ENCODE data around the gene ZNF362.

The ZNF362 gene

DNA sequence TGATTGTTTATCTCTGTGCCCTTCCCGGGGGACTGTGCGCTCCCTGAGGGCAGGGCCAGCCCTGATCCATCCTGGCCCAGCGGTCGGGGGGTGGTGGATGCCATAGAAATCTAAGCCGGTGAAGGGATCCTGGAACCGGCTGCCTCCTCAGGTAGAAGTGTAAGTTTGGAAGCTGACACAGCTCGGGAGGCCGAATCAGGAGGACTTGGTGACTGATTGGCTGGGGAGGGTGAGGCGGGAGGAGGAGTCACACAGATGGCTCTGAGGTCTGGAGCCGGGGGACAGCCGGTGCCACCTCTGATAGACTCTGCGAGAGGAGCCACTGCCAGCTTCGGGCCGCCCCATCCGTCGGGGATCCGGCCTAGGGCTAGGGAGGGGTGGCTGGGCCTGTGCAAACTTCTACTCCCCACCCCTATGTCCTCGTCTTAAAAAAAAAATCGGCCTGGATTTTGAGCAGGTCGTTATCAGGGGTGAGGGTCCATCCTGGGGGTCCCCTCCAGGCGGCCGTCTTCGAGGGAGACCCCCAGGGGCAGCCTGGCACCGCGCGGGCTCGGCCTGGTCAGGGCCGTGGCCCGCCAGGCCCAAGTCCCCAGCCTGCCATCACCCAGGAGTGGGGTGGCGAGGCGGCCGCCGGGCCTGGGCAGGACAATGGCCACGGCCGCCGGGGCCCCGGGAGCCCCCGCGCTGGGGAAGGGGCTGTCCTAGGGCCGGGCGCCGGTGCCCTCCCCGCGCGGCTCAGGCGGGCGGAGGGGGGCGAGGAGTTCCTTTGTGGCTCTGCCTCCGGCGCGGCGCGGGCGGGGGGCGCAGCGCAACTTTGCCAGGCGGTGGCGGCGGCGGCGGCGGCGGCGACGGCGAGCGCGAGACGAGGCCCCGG is 708 bp upstream of the ZNF362 start (continued):
- no peak for TF ChIP-seq ZNF23 (tag by site-specific recombination; IDR thresholded peaks at IDR 0.05; ENCODE audit: borderline replicate concordance)
- TF ChIP-seq, protein P1, sequence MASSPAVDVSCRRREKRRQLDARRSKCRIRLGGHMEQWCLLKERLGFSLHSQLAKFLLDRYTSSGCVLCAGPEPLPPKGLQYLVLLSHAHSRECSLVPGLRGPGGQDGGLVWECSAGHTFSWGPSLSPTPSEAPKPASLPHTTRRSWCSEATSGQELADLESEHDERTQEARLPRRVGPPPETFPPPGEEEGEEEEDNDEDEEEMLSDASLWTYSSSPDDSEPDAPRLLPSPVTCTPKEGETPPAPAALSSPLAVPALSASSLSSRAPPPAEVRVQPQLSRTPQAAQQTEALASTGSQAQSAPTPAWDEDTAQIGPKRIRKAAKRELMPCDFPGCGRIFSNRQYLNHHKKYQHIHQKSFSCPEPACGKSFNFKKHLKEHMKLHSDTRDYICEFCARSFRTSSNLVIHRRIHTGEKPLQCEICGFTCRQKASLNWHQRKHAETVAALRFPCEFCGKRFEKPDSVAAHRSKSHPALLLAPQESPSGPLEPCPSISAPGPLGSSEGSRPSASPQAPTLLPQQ (tag by site-specific recombination; IDR thresholded peaks at IDR 0.05) = no peak
- no peak for TF ChIP-seq ZNF146 (tag by site-specific recombination; IDR thresholded peaks at IDR 0.05)
- TF ChIP-seq HOXC10 (CRISPR knock-in tag; IDR thresholded peaks at IDR 0.05) = no peak
- no peak for TF ChIP-seq ZNF610 (tag by site-specific recombination; IDR thresholded peaks at IDR 0.05; ENCODE audit: borderline replicate concordance)
- no peak for TF ChIP-seq ZNF555 (tag by site-specific recombination; conservative IDR thresholded peaks at IDR 0.05)
- no peak for TF ChIP-seq ZNF473 (tag by site-specific recombination; IDR thresholded peaks at IDR 0.05)
- TF ChIP-seq GLIS2 (tag by site-specific recombination; IDR thresholded peaks at IDR 0.05) = peak; percentile 53; the same call in 1 of the 2 replicates
- TF ChIP-seq, protein P2, sequence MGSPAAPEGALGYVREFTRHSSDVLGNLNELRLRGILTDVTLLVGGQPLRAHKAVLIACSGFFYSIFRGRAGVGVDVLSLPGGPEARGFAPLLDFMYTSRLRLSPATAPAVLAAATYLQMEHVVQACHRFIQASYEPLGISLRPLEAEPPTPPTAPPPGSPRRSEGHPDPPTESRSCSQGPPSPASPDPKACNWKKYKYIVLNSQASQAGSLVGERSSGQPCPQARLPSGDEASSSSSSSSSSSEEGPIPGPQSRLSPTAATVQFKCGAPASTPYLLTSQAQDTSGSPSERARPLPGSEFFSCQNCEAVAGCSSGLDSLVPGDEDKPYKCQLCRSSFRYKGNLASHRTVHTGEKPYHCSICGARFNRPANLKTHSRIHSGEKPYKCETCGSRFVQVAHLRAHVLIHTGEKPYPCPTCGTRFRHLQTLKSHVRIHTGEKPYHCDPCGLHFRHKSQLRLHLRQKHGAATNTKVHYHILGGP (tag by site-specific recombination; IDR thresholded peaks at IDR 0.05) = no peak
- TF ChIP-seq, protein P3, sequence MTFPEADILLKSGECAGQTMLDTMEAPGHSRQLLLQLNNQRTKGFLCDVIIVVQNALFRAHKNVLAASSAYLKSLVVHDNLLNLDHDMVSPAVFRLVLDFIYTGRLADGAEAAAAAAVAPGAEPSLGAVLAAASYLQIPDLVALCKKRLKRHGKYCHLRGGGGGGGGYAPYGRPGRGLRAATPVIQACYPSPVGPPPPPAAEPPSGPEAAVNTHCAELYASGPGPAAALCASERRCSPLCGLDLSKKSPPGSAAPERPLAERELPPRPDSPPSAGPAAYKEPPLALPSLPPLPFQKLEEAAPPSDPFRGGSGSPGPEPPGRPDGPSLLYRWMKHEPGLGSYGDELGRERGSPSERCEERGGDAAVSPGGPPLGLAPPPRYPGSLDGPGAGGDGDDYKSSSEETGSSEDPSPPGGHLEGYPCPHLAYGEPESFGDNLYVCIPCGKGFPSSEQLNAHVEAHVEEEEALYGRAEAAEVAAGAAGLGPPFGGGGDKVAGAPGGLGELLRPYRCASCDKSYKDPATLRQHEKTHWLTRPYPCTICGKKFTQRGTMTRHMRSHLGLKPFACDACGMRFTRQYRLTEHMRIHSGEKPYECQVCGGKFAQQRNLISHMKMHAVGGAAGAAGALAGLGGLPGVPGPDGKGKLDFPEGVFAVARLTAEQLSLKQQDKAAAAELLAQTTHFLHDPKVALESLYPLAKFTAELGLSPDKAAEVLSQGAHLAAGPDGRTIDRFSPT (tag by site-specific recombination; IDR thresholded peaks at IDR 0.05) = no peak
- TF ChIP-seq KLF10 (tag by site-specific recombination; IDR thresholded peaks at IDR 0.05) = 0 out of 2 replicates have a peak, but pooled peaks have one; percentile 40
- no peak for TF ChIP-seq ZNF514 (tag by site-specific recombination; IDR thresholded peaks at IDR 0.05)
- TF ChIP-seq, protein P4, sequence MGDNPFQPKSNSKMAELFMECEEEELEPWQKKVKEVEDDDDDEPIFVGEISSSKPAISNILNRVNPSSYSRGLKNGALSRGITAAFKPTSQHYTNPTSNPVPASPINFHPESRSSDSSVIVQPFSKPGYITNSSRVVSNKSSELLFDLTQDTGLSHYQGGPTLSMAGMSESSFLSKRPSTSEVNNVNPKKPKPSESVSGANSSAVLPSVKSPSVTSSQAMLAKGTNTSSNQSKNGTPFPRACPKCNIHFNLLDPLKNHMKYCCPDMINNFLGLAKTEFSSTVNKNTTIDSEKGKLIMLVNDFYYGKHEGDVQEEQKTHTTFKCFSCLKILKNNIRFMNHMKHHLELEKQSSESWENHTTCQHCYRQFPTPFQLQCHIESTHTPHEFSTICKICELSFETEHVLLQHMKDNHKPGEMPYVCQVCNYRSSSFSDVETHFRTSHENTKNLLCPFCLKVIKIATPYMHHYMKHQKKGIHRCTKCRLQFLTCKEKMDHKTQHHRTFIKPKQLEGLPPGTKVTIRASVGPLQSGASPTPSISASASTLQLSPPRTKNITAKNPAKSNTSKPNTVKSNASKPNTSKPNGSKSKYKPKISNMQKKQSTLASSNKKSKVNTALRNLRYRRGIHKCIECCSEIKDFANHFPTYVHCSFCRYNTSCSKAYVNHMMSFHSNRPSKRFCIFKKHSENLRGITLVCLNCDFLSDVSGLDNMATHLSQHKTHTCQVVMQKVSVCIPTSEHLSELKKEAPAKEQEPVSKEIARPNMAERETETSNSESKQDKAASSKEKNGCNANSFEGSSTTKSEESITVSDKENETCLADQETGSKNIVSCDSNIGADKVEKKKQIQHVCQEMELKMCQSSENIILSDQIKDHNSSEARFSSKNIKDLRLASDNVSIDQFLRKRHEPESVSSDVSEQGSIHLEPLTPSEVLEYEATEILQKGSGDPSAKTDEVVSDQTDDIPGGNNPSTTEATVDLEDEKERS (tag by site-specific recombination; IDR thresholded peaks at IDR 0.05) = no peak
- no peak for TF ChIP-seq ZSCAN16 (tag by site-specific recombination; IDR thresholded peaks at IDR 0.05)
- TF ChIP-seq, protein P5, sequence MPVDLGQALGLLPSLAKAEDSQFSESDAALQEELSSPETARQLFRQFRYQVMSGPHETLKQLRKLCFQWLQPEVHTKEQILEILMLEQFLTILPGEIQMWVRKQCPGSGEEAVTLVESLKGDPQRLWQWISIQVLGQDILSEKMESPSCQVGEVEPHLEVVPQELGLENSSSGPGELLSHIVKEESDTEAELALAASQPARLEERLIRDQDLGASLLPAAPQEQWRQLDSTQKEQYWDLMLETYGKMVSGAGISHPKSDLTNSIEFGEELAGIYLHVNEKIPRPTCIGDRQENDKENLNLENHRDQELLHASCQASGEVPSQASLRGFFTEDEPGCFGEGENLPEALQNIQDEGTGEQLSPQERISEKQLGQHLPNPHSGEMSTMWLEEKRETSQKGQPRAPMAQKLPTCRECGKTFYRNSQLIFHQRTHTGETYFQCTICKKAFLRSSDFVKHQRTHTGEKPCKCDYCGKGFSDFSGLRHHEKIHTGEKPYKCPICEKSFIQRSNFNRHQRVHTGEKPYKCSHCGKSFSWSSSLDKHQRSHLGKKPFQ (tag by site-specific recombination; IDR thresholded peaks at IDR 0.05) = no peak
- TF ChIP-seq, protein P6, sequence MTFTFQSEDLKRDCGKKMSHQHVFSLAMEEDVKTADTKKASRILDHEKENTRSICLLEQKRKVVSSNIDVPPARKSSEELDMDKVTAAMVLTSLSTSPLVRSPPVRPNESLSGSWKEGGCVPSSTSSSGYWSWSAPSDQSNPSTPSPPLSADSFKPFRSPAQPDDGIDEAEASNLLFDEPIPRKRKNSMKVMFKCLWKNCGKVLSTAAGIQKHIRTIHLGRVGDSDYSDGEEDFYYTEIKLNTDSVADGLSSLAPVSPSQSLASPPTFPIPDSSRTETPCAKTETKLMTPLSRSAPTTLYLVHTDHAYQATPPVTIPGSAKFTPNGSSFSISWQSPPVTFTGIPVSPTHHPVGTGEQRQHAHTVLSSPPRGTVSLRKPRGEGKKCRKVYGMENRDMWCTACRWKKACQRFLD (tag by site-specific recombination; IDR thresholded peaks at IDR 0.05) = no peak
- TF ChIP-seq ZNF239 (tag by site-specific recombination; IDR thresholded peaks at IDR 0.05) = no peak
- no peak for TF ChIP-seq ZNF157 (tag by site-specific recombination; IDR thresholded peaks at IDR 0.05)
- TF ChIP-seq ZNF391 (tag by site-specific recombination; IDR thresholded peaks at IDR 0.05; ENCODE audit: borderline replicate concordance, low read depth) = no peak
- TF ChIP-seq ZNF843 (tag by site-specific recombination; IDR thresholded peaks at IDR 0.05) = no peak
- TF ChIP-seq, protein P7, sequence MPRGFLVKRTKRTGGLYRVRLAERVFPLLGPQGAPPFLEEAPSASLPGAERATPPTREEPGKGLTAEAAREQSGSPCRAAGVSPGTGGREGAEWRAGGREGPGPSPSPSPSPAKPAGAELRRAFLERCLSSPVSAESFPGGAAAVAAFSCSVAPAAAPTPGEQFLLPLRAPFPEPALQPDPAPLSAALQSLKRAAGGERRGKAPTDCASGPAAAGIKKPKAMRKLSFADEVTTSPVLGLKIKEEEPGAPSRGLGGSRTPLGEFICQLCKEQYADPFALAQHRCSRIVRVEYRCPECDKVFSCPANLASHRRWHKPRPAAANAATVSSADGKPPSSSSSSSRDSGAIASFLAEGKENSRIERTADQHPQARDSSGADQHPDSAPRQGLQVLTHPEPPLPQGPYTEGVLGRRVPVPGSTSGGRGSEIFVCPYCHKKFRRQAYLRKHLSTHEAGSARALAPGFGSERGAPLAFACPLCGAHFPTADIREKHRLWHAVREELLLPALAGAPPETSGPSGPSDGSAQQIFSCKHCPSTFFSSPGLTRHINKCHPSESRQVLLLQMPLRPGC (tag by site-specific recombination; IDR thresholded peaks at IDR 0.05) = no peak
- TF ChIP-seq ZNF155 (tag by site-specific recombination; IDR thresholded peaks at IDR 0.05) = no peak
- no peak for TF ChIP-seq ZNF544 (tag by site-specific recombination; IDR thresholded peaks at IDR 0.05)
- TF ChIP-seq GLI4 (tag by site-specific recombination; IDR thresholded peaks at IDR 0.05) = no peak
- TF ChIP-seq OSR2 (tag by site-specific recombination; IDR thresholded peaks at IDR 0.05) = no peak
- TF ChIP-seq ZNF521 (tag by site-specific recombination; IDR thresholded peaks at IDR 0.05) = no peak
- TF ChIP-seq ZNF670 (tag by site-specific recombination; IDR thresholded peaks at IDR 0.05; ENCODE audit: low read depth) = no peak

Data from HEK293 (cell line).